Loucy (cell line): ENCODE measurements around the gene AGBL4.

Experiments used
- H2AFZ ChIP-seq: fragments of 200-600 bp; sonication (generic); 2 replicates; pipeline ENCODE4 v1.6.0; 2016; ENCODE audit warnings: antibody characterized with exemption, mild to moderate bottlenecking, low read length, moderate library complexity
- H3F3A ChIP-seq: fragments of 200-600 bp; 2 replicates; pipeline ENCODE4 v1.6.0; 2016; ENCODE audit warnings: antibody characterized with exemption, low read depth, mild to moderate bottlenecking
- H3K27me3 ChIP-seq: fragments of 200-600 bp; sonication (generic); 2 replicates; pipeline ENCODE4 v1.6.1; 2014; ENCODE audit warnings: low read length, mild to moderate bottlenecking; ENCODE audit not compliant: insufficient read depth, poor library complexity, severe bottlenecking
- H3K36me3 ChIP-seq: fragments of 200-600 bp; sonication (generic); 2 replicates; pipeline ENCODE4 v1.6.1; 2016; ENCODE audit warnings: low read length; ENCODE audit not compliant: insufficient read depth
- H3K4me1 ChIP-seq: fragments of 200-600 bp; sonication (generic); 2 replicates; pipeline ENCODE4 v1.5.1; 2014; ENCODE audit warnings: low read length, mild to moderate bottlenecking; ENCODE audit not compliant: insufficient read depth, poor library complexity, severe bottlenecking
- H3K4me2 ChIP-seq: fragments of 200-600 bp; sonication (generic); 2 replicates; pipeline ENCODE4 v1.6.0; 2014; ENCODE audit warnings: antibody characterized with exemption, low read length, low read depth, mild to moderate bottlenecking; ENCODE audit not compliant: poor library complexity, severe bottlenecking
- H3K4me3 ChIP-seq: fragments of 200-600 bp; sonication (generic); 2 replicates; pipeline ENCODE4 v1.5.1; 2014; ENCODE audit warnings: low read length, mild to moderate bottlenecking, mixed read lengths; ENCODE audit not compliant: poor library complexity, severe bottlenecking
- H3K79me2 ChIP-seq: fragments of 200-600 bp; sonication (generic); 2 replicates; pipeline ENCODE4 v1.6.1; 2014; ENCODE audit warnings: low read length; ENCODE audit not compliant: insufficient read depth
- H3K9ac ChIP-seq: fragments of 200-600 bp; sonication (generic); 2 replicates; pipeline ENCODE4 v1.6.0; 2014; ENCODE audit warnings: mild to moderate bottlenecking, low read depth, low read length, moderate library complexity; ENCODE audit not compliant: poor library complexity, severe bottlenecking
- H3K9me2 ChIP-seq: fragments of 200-600 bp; sonication (generic); replicated peaks from 2 replicates; pipeline ENCODE4 v1.6.1; 2016; ENCODE audit warnings: low read depth, low read length, mixed read lengths
- H3K9me3 ChIP-seq: fragments of 200-600 bp; sonication (generic); 2 replicates; pipeline ENCODE4 v1.6.1; 2014; ENCODE audit warnings: mild to moderate bottlenecking, antibody characterized with exemption, low read length, low read depth; ENCODE audit not compliant: insufficient read depth
- H4K20me1 ChIP-seq: fragments of 200-600 bp; sonication (generic); 2 replicates; pipeline ENCODE4 v1.6.0; 2014; ENCODE audit warnings: antibody characterized with exemption, low read length, mild to moderate bottlenecking; ENCODE audit not compliant: insufficient read depth, poor library complexity, severe bottlenecking
- CTCF ChIP-seq: fragments of 200-600 bp; sonication (generic); conservative IDR thresholded peaks from 2 replicates; pipeline ENCODE4 v1.5.1; 2014; ENCODE audit warnings: mild to moderate bottlenecking, antibody characterized with exemption, low read length
- EZH2phosphoT487 ChIP-seq: fragments of 200-600 bp; IDR thresholded peaks from 2 replicates; pipeline ENCODE4 v1.6.1; 2018; ENCODE audit warnings: antibody characterized with exemption, mild to moderate bottlenecking, moderate library complexity, borderline replicate concordance

The AGBL4 gene

GRCh38 chr1:48920851-48921250 lies 1102.9 kb downstream of the AGBL4 start:
- H3K4me2 ChIP-seq, result no peak overlapping the region
- no peaks in the 10 kb centered on the region for H3K4me1 ChIP-seq
- no peaks in the 10 kb centered on the region for H3K9me3 ChIP-seq
- H3K79me2 ChIP-seq, result no peaks in the 10 kb centered on the region
- no peaks in the 10 kb centered on the region for H3K9me2 ChIP-seq
- H3K27me3 ChIP-seq, result no peaks in the 10 kb centered on the region
- H3K4me3 ChIP-seq, result no peak overlapping the region
- no peak overlapping the region for H3K9ac ChIP-seq
- H2AFZ ChIP-seq, result no peak overlapping the region
- H3F3A ChIP-seq, result no peaks in the 10 kb centered on the region
- no peaks in the 10 kb centered on the region for H4K20me1 ChIP-seq
- no peaks in the 10 kb centered on the region for H3K36me3 ChIP-seq
- no peak for TF ChIP-seq CTCF
- TF ChIP-seq EZH2phosphoT487, result no peak

- Histone ChIP-seq H2AFZ (no peak overlapping the region), H3K4me2 (no peak overlapping the region), H3K9me2 (no peaks in the 10 kb centered on the region), H4K20me1 (no peaks in the 10 kb centered on the region), H3F3A (no peaks in the 10 kb centered on the region), H3K9ac (no peak overlapping the region), H3K4me1 (no peaks in the 10 kb centered on the region), H3K4me3 (no peak overlapping the region), H3K36me3 (no peaks in the 10 kb centered on the region), H3K79me2 (no peaks in the 10 kb centered on the region), H3K27me3 (no peaks in the 10 kb centered on the region), H3K9me3 (no peaks in the 10 kb centered on the region)
- no peak for TF ChIP-seq EZH2phosphoT487
- TF ChIP-seq CTCF, result no peak
Observed at GRCh38 chr1:48917901-48918603, 1105.7 kb downstream of the AGBL4 start.

GRCh38 chr1:48917070-48917454 lies 1106.7 kb downstream of the AGBL4 start:
- no peaks in the 10 kb centered on the region for H3K4me1 ChIP-seq
- no peaks in the 10 kb centered on the region for H4K20me1 ChIP-seq
- H3K27me3 ChIP-seq, result no peaks in the 10 kb centered on the region
- no peaks in the 10 kb centered on the region for H3K9me3 ChIP-seq
- H3K9me2 ChIP-seq, result no peaks in the 10 kb centered on the region
- H3K4me2 ChIP-seq, result no peak overlapping the region
- no peak overlapping the region for H3K4me3 ChIP-seq
- H2AFZ ChIP-seq, result no peak overlapping the region
- no peak overlapping the region for H3K9ac ChIP-seq
- no peaks in the 10 kb centered on the region for H3K36me3 ChIP-seq
- TF ChIP-seq CTCF (no peak), EZH2phosphoT487 (no peak)
- H3F3A ChIP-seq, result no peaks in the 10 kb centered on the region
- no peaks in the 10 kb centered on the region for H3K79me2 ChIP-seq
